Trophoblast cell (in vitro differentiated cells and primary cell): ENCODE results near the gene ECSCR.
"Not testable (repeated sequence)": the region's sequence is repeated elsewhere in the genome, so short reads cannot be mapped to it uniquely, and the experiment has no call there.

Experiments
- DNase-seq, 2 donors: peaks; one replicate each; pipeline ENCODE4 v3.0.0-alpha.2; 2016
- H2AFZ ChIP-seq: 2 replicates; pipeline ENCODE4 v1.6.1; 2013; ENCODE audit warnings: low read length, moderate library complexity, mild to moderate bottlenecking; ENCODE audit not compliant: insufficient read depth, poor library complexity
- H2AK5ac ChIP-seq: 2 replicates; pipeline ENCODE4 v1.6.1; 2013; ENCODE audit warnings: mild to moderate bottlenecking, low read length
- H2BK120ac ChIP-seq: 2 replicates; pipeline ENCODE4 v1.6.1; 2013; ENCODE audit warnings: low read length, mild to moderate bottlenecking, moderate library complexity; ENCODE audit not compliant: insufficient read depth, poor library complexity
- H2BK12ac ChIP-seq: 2 replicates; pipeline ENCODE4 v1.6.1; 2013; ENCODE audit warnings: mild to moderate bottlenecking, low read length, moderate library complexity
- H2BK5ac ChIP-seq: 2 replicates; pipeline ENCODE4 v1.6.1; 2013; ENCODE audit warnings: low read length, low read depth, moderate library complexity, mild to moderate bottlenecking; ENCODE audit not compliant: poor library complexity
- H3K14ac ChIP-seq: 2 replicates; pipeline ENCODE4 v1.6.1; 2013; ENCODE audit warnings: mild to moderate bottlenecking, low read length
- H3K18ac ChIP-seq: 2 replicates; pipeline ENCODE4 v1.6.1; 2013; ENCODE audit warnings: mild to moderate bottlenecking, low read length
- H3K23ac ChIP-seq: 2 replicates; pipeline ENCODE4 v1.6.1; 2013; ENCODE audit warnings: low read length
- H3K27ac ChIP-seq: 2 replicates; pipeline ENCODE4 v1.5.1; 2013; ENCODE audit warnings: low read depth, mild to moderate bottlenecking, inconsistent platforms, low read length, moderate library complexity
- H3K27me3 ChIP-seq: 2 replicates; pipeline ENCODE4 v1.6.1; 2013; ENCODE audit warnings: inconsistent platforms, mild to moderate bottlenecking, low read length, moderate library complexity; ENCODE audit not compliant: insufficient read depth
- H3K36me3 ChIP-seq, 2 experiments: 1 replicate in 1 of 2; 2 replicates in 1 of 2; pipeline ENCODE4 v1.6.1; 2013; ENCODE audit warnings: low read length in 2 of 2, mild to moderate bottlenecking in 2 of 2, moderate library complexity in 1 of 2; ENCODE audit not compliant: insufficient read depth in 2 of 2, control insufficient read depth in 1 of 2
- H3K4ac ChIP-seq: 2 replicates; pipeline ENCODE4 v1.6.1; 2013; ENCODE audit warnings: low read depth, mild to moderate bottlenecking, low read length, moderate library complexity
- H3K4me1 ChIP-seq, 2 experiments: 1 replicate in 1 of 2; 2 replicates in 1 of 2; pipeline ENCODE4 v1.6.1; 2013; ENCODE audit warnings: low read length in 2 of 2, mild to moderate bottlenecking in 2 of 2, moderate library complexity in 1 of 2; ENCODE audit not compliant: insufficient read depth in 2 of 2, control insufficient read depth in 1 of 2
- H3K4me2 ChIP-seq: 2 replicates; pipeline ENCODE4 v1.6.1; 2013; ENCODE audit warnings: inconsistent platforms, mild to moderate bottlenecking, low read length, moderate library complexity
- H3K4me3 ChIP-seq: 2 replicates; pipeline ENCODE4 v1.5.1; 2013; ENCODE audit warnings: mild to moderate bottlenecking, low read depth, low read length, inconsistent platforms
- H3K79me1 ChIP-seq: one replicate; pipeline ENCODE4 v1.6.1; 2013; ENCODE audit warnings: low read length
- H3K79me2 ChIP-seq: 2 replicates; pipeline ENCODE4 v1.6.1; 2013; ENCODE audit warnings: low read length, mild to moderate bottlenecking; ENCODE audit not compliant: control insufficient read depth, insufficient read depth, poor library complexity
- H3K9ac ChIP-seq: 2 replicates; pipeline ENCODE4 v1.6.1; 2013; ENCODE audit warnings: mild to moderate bottlenecking, low read length
- H3K9me3 ChIP-seq: 2 replicates; pipeline ENCODE4 v1.6.1; 2013; ENCODE audit warnings: low read depth, mild to moderate bottlenecking, control low read depth, inconsistent platforms, low read length; ENCODE audit not compliant: insufficient read depth
- H4K12ac ChIP-seq: 2 replicates; pipeline ENCODE4 v1.6.1; 2013; ENCODE audit warnings: low read depth, mild to moderate bottlenecking, low read length, moderate library complexity
- H4K8ac ChIP-seq: 2 replicates; pipeline ENCODE4 v1.6.1; 2013; ENCODE audit warnings: low read depth, mild to moderate bottlenecking, low read length, moderate library complexity
- H4K91ac ChIP-seq: one replicate; pipeline ENCODE4 v1.6.1; 2013; ENCODE audit warnings: low read depth, mild to moderate bottlenecking, low read length, moderate library complexity
- WGBS: extraction: QIAGEN DNeasy Blood & Tissue Kit; methylation state at CpG from one replicate; pipeline ENCODE4 v1.1.7; 2013; ENCODE audit warnings: missing lambda C conversion rate; ENCODE audit not compliant: insufficient read length, insufficient coverage; ENCODE audit errors: extremely low coverage; 5-methylcytosine and 5-hydroxymethylcytosine counted together

ECSCR gene

GRCh38 chr5:139413153-139413552 lies 49.4 kb downstream of the ECSCR start:
- Histone ChIP-seq H3K23ac (no peak overlapping the region), H3K18ac (no peak overlapping the region), H3K79me2 (no peaks in the 10 kb centered on the region), H3K4me2 (no peak overlapping the region), H3K27ac (no peak overlapping the region), H3K9ac (no peak overlapping the region), H3K14ac (no peak overlapping the region), H3K27me3 (no peaks in the 10 kb centered on the region), H3K9me3 (no peaks in the 10 kb centered on the region), H2BK120ac (no peak overlapping the region), H2BK12ac (no peak overlapping the region), H4K91ac (no peak overlapping the region), H3K4me3 (no peak overlapping the region), H2AK5ac (no peak overlapping the region), H3K36me3 (peaks cover 0 to 2% of the 10 kb centered on the region in 2 experiments), H4K12ac (no peak overlapping the region), H3K4ac (no peak overlapping the region), H4K8ac (no peak overlapping the region), H2AFZ (no peak overlapping the region), H2BK5ac (no peak overlapping the region), H3K79me1 (no peaks in the 10 kb centered on the region), H3K4me1 (no peaks in the 10 kb centered on the region)
- no peak for DNase-seq
- WGBS: no CpG with 5 or more reads among the region's 6 CpGs

GRCh38 chr5:139410993-139411828 lies 51.3 kb downstream of the ECSCR start:
- H4K8ac ChIP-seq: no peak overlapping the region
- no CpG with 5 or more reads among the region's 17 CpGs for WGBS
- H3K27me3 ChIP-seq: no peaks in the 10 kb centered on the region
- H3K18ac ChIP-seq: no peak overlapping the region
- no peak overlapping the region for H3K4ac ChIP-seq
- H3K79me1 ChIP-seq: no peaks in the 10 kb centered on the region
- H3K36me3 ChIP-seq: peaks cover 0 to 2% of the 10 kb centered on the region in 2 experiments
- no peak overlapping the region for H2BK12ac ChIP-seq
- H3K4me3 ChIP-seq: no peak overlapping the region
- no peaks in the 10 kb centered on the region for H3K4me1 ChIP-seq
- H2AFZ ChIP-seq: no peak overlapping the region
- no peak overlapping the region for H4K12ac ChIP-seq
- H3K14ac ChIP-seq: no peak overlapping the region
- H3K23ac ChIP-seq: no peak overlapping the region
- no peaks in the 10 kb centered on the region for H3K9me3 ChIP-seq
- H2BK120ac ChIP-seq: no peak overlapping the region
- H3K79me2 ChIP-seq: no peaks in the 10 kb centered on the region
- H2BK5ac ChIP-seq: no peak overlapping the region
- no peak for DNase-seq
- no peak overlapping the region for H3K27ac ChIP-seq
- peak overlapping the region; percentile 30 for H3K9ac ChIP-seq
- no peak overlapping the region for H2AK5ac ChIP-seq
- H3K4me2 ChIP-seq: no peak overlapping the region
- no peak overlapping the region for H4K91ac ChIP-seq

GRCh38 chr5:139410121-139410992 lies 52.2 kb downstream of the ECSCR start:
- Histone ChIP-seq H3K4me2 (no peak overlapping the region), H3K79me1 (no peaks in the 10 kb centered on the region), H4K8ac (no peak overlapping the region), H2AFZ (no peak overlapping the region), H3K4me1 (no peaks in the 10 kb centered on the region), H3K14ac (no peak overlapping the region), H4K91ac (no peak overlapping the region), H3K9me3 (no peaks in the 10 kb centered on the region), H3K36me3 (peaks cover 0 to 2% of the 10 kb centered on the region in 2 experiments), H3K27me3 (no peaks in the 10 kb centered on the region), H2AK5ac (no peak overlapping the region), H4K12ac (no peak overlapping the region), H3K23ac (no peak overlapping the region), H2BK12ac (no peak overlapping the region), H3K4me3 (no peak overlapping the region), H3K27ac (no peak overlapping the region), H2BK5ac (no peak overlapping the region), H3K4ac (no peak overlapping the region), H2BK120ac (no peak overlapping the region), H3K79me2 (no peaks in the 10 kb centered on the region), H3K18ac (no peak overlapping the region), H3K9ac (no peak overlapping the region)
- DNase-seq: no peak
- WGBS: no CpG with 5 or more reads among the region's 6 CpGs

- H3K4me2 ChIP-seq, H2AK5ac ChIP-seq, DNase-seq, H3K9ac ChIP-seq, H4K8ac ChIP-seq, H4K12ac ChIP-seq, H2BK120ac ChIP-seq, H2AFZ ChIP-seq, H3K27ac ChIP-seq, H3K4me1 ChIP-seq, H4K91ac ChIP-seq, H3K23ac ChIP-seq, H3K36me3 ChIP-seq, H3K79me2 ChIP-seq, H3K4ac ChIP-seq, H3K79me1 ChIP-seq, H3K27me3 ChIP-seq, H3K14ac ChIP-seq, H3K18ac ChIP-seq, H2BK5ac ChIP-seq, H2BK12ac ChIP-seq, H3K9me3 ChIP-seq, H3K4me3 ChIP-seq: not testable (repeated sequence)
- no CpG with 5 or more reads among the region's 5 CpGs for WGBS
Measured at GRCh38 chr5:139409116-139409515, 53.4 kb downstream of the ECSCR start.
